ENCODE data around the gene CCL19.

CCL19 gene

DNA sequence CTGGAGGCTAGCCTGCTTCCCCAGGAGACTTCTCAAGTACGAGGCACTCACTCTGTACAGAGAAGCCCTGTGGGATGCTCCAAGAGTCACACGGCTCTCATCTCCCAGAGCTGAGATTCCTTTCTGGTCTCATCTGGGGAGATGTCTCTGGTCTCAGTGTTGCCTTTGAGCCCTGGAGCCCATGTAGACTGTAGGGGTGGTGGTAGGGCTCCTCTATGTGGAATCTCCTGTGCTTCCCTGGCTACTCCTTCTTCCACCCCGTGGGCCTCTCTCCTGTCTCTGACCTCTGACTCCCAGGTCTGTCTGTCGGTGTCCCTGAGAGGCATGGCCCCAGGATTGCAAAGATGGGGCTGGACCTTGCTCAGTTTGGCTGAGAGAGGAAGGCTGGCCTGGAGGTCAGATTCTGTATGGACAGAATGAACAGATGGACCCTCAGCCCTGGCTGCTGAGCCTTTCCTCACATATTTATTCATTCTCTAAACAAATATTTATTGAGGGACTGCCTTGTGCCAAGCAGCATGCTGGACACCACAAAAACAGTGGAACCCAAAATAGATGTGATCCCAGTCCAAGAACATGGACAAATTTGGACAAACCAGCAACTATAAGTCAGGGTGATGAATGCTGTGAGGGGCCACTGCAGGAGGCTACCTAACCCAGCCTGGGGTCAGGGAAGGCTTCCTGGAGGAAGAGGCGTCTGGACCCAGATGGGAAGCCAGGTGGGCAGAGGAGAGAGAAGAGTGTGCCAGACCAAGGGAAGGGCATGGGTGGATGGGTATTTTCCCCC, 2.6 kb downstream of the CCL19 start:
- Histone ChIP-seq H3K9me3 (ENCODE audit: control insufficient read depth, low read length) (no peaks in the 10 kb centered on the region), H2BK12ac (ENCODE audit: low read length in 2 of 2) (no peak overlapping the region), H2BK15ac (ENCODE audit: low read depth, poor library complexity, severe bottlenecking) (no peak overlapping the region), H3K79me1 (replicated peaks; ENCODE audit: low read length, poor library complexity, severe bottlenecking) (no peaks in the 10 kb centered on the region), H3K23ac (ENCODE audit: low read length in 2 of 2) (no peak overlapping the region), H2AFZ (ENCODE audit: low read depth, low read length) (no peak overlapping the region), H4K91ac (ENCODE audit: low read length) (no peak overlapping the region), H3K18ac (ENCODE audit: low read depth in 1 of 2, low read length in 2 of 2) (no peak overlapping the region), H3K4ac (ENCODE audit: low read depth in 1 of 2, low read length in 2 of 2) (no peak overlapping the region), H3K9ac (ENCODE audit: low read length) (no peak overlapping the region), H3K27me3 (ENCODE audit: control insufficient read depth in 1 of 2, insufficient read depth in 1 of 2, low read length in 2 of 2) (peaks cover 0 to 7% of the 10 kb centered on the region in 2 experiments), H3K4me2 (ENCODE audit: low read length, poor library complexity, severe bottlenecking) (no peak overlapping the region), H2BK120ac (ENCODE audit: low read depth, low read length) (no peak overlapping the region), H3K27ac (ENCODE audit: low read length, poor library complexity, severe bottlenecking) (no peak overlapping the region), H3K36me3 (ENCODE audit: control insufficient read depth in 1 of 2, insufficient read depth in 2 of 2, low read depth in 1 of 2, low read length in 2 of 2) (no peaks in the 10 kb centered on the region), H2BK5ac (ENCODE audit: low read depth, low read length, poor library complexity, severe bottlenecking) (no peak overlapping the region), H3K14ac (ENCODE audit: low read length in 2 of 2) (no peak overlapping the region), H3K4me1 (ENCODE audit: control insufficient read depth, insufficient read depth, low read depth, low read length) (no peaks in the 10 kb centered on the region), H4K8ac (ENCODE audit: low read length) (no peak overlapping the region), H3K4me3 (ENCODE audit: insufficient read depth in 1 of 2, low read depth in 1 of 2, low read length in 2 of 2) (no peak overlapping the region), H2AK5ac (ENCODE audit: low read length, severe bottlenecking) (no peak overlapping the region)
- 73% methylated on average over 5 of the region's 5 CpGs for WGBS
- no peak for DNase-seq

DNA sequence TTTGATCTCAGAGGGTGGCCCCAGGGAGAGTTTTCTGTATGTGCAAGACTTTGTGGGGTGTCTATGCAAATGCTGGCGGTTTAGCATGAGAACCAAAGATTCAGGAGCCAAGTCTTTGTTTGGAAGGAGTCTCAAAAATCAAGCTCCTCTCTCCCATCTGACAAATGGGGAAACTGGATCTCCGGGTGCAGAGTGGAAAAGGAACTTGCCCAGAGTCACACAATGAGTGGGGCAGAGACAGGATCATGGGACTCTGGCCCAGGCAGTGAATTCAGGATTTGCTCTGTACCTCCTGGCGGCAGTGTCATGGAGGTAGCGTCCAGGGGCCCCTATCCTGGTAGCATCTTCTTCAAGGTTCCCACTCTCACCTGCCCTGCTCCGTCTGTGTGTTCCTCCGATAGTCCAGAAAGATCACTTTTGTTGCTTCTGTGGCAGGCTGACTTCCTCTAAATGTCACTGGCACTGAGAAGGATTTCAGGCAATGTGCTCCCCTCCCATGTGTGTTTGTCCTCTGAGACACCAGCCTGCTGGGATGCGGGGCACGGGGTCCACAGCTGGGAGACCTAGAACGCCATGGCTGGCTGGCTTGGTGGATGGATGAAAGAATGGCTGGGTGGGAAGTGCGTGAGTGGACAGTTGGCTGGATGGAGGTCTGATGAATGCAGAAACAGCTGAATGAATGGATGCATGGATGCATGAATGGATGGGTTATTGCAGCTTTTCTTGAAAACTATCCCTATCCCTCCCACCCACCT, 3.6 kb downstream of the CCL19 start:
- Histone ChIP-seq H3K36me3 (ENCODE audit: control insufficient read depth in 1 of 2, insufficient read depth in 2 of 2, low read depth in 1 of 2, low read length in 2 of 2) (no peaks in the 10 kb centered on the region), H2AFZ (ENCODE audit: low read depth, low read length) (no peak overlapping the region), H2BK120ac (ENCODE audit: low read depth, low read length) (no peak overlapping the region), H3K4ac (ENCODE audit: low read depth in 1 of 2, low read length in 2 of 2) (no peak overlapping the region), H3K23ac (ENCODE audit: low read length in 2 of 2) (no peak overlapping the region), H3K79me1 (replicated peaks; ENCODE audit: low read length, poor library complexity, severe bottlenecking) (no peaks in the 10 kb centered on the region), H3K9me3 (ENCODE audit: control insufficient read depth, low read length) (no peaks in the 10 kb centered on the region), H2BK15ac (ENCODE audit: low read depth, poor library complexity, severe bottlenecking) (no peak overlapping the region), H3K18ac (ENCODE audit: low read depth in 1 of 2, low read length in 2 of 2) (no peak overlapping the region), H4K91ac (ENCODE audit: low read length) (no peak overlapping the region), H2BK5ac (ENCODE audit: low read depth, low read length, poor library complexity, severe bottlenecking) (no peak overlapping the region), H3K27ac (ENCODE audit: low read length, poor library complexity, severe bottlenecking) (no peak overlapping the region), H3K27me3 (ENCODE audit: control insufficient read depth in 1 of 2, insufficient read depth in 1 of 2, low read length in 2 of 2) (peaks cover 0 to 6% of the 10 kb centered on the region in 2 experiments), H2BK12ac (ENCODE audit: low read length in 2 of 2) (no peak overlapping the region), H2AK5ac (ENCODE audit: low read length, severe bottlenecking) (no peak overlapping the region), H4K8ac (ENCODE audit: low read length) (no peak overlapping the region), H3K4me2 (ENCODE audit: low read length, poor library complexity, severe bottlenecking) (no peak overlapping the region), H3K4me1 (ENCODE audit: control insufficient read depth, insufficient read depth, low read depth, low read length) (no peaks in the 10 kb centered on the region), H3K14ac (ENCODE audit: low read length in 2 of 2) (no peak overlapping the region), H3K4me3 (ENCODE audit: insufficient read depth in 1 of 2, low read depth in 1 of 2, low read length in 2 of 2) (no peak overlapping the region), H3K9ac (ENCODE audit: low read length) (no peak overlapping the region)
- no peak for DNase-seq
- WGBS, result 89% methylated on average over 9 of the region's 10 CpGs

DNA sequence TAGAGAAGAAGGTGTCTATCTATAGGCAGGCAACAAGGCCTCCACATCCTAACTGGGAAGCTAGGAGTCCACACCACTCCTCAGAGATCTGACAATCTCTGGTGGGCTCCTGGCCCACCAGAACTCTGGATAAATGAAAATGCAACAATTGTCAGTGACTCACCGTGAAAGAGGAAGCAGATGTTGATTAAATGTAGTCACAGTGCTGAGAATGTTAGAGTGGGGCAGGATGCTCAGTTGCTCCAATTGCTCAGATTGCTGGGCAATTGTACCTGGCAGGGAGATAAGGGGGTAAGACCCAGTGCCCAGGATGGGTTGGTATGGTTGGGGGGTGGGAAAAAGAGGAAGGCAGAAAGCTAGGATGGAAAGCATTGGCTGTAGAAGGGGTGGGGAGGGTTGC, 4.3 kb downstream of the CCL19 start:
- no peak overlapping the region for H2BK15ac ChIP-seq (ENCODE audit: low read depth, poor library complexity, severe bottlenecking)
- peaks cover 0 to 4% of the 10 kb centered on the region in 2 experiments for H3K27me3 ChIP-seq (ENCODE audit: control insufficient read depth in 1 of 2, insufficient read depth in 1 of 2, low read length in 2 of 2)
- no peaks in the 10 kb centered on the region for H3K36me3 ChIP-seq (ENCODE audit: control insufficient read depth in 1 of 2, insufficient read depth in 2 of 2, low read depth in 1 of 2, low read length in 2 of 2)
- no peak for DNase-seq
- no peak overlapping the region for H2AK5ac ChIP-seq (ENCODE audit: low read length, severe bottlenecking)
- no peak overlapping the region for H3K4ac ChIP-seq (ENCODE audit: low read depth in 1 of 2, low read length in 2 of 2)
- H3K27ac ChIP-seq (ENCODE audit: low read length, poor library complexity, severe bottlenecking), result no peak overlapping the region
- no peaks in the 10 kb centered on the region for H3K79me1 ChIP-seq (replicated peaks; ENCODE audit: low read length, poor library complexity, severe bottlenecking)
- H4K91ac ChIP-seq (ENCODE audit: low read length), result no peak overlapping the region
- no peak overlapping the region for H2BK120ac ChIP-seq (ENCODE audit: low read depth, low read length)
- H3K9ac ChIP-seq (ENCODE audit: low read length), result no peak overlapping the region
- no peaks in the 10 kb centered on the region for H3K9me3 ChIP-seq (ENCODE audit: control insufficient read depth, low read length)
- H3K4me2 ChIP-seq (ENCODE audit: low read length, poor library complexity, severe bottlenecking), result no peak overlapping the region
- no peak overlapping the region for H2BK5ac ChIP-seq (ENCODE audit: low read depth, low read length, poor library complexity, severe bottlenecking)
- no peak overlapping the region for H3K4me3 ChIP-seq (ENCODE audit: insufficient read depth in 1 of 2, low read depth in 1 of 2, low read length in 2 of 2)
- no peaks in the 10 kb centered on the region for H3K4me1 ChIP-seq (ENCODE audit: control insufficient read depth, insufficient read depth, low read depth, low read length)
- H3K14ac ChIP-seq (ENCODE audit: low read length in 2 of 2), result no peak overlapping the region
- H3K18ac ChIP-seq (ENCODE audit: low read depth in 1 of 2, low read length in 2 of 2), result no peak overlapping the region
- H3K23ac ChIP-seq (ENCODE audit: low read length in 2 of 2), result no peak overlapping the region
- no peak overlapping the region for H2BK12ac ChIP-seq (ENCODE audit: low read length in 2 of 2)
- WGBS, result 75% methylated on average over 1 of the region's 1 CpG
- H4K8ac ChIP-seq (ENCODE audit: low read length), result no peak overlapping the region
- H2AFZ ChIP-seq (ENCODE audit: low read depth, low read length), result no peak overlapping the region

DNA sequence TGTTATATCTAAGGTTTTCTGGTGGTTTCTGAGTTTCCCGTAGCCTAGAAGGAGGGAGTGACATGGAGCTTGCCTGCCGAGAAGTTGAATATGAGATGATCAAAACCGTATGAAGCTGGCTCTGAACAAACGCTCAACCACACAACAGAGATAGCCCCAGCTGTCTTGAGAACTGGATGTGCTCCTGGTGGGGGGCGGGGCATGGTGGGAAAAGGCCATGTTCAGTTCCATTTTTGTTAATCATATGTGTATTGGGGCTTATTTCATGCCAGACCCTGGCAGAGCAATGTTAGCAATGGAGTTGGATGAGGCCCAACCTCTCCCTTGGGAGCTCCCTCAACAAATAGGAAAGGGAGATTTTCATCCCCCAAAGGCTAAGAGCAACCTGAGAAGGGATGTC, 4.8 kb downstream of the CCL19 start:
- Histone ChIP-seq H2BK5ac (ENCODE audit: low read depth, low read length, poor library complexity, severe bottlenecking) (no peak overlapping the region), H3K18ac (ENCODE audit: low read depth in 1 of 2, low read length in 2 of 2) (no peak overlapping the region), H4K8ac (ENCODE audit: low read length) (no peak overlapping the region), H3K27me3 (ENCODE audit: control insufficient read depth in 1 of 2, insufficient read depth in 1 of 2, low read length in 2 of 2) (peaks cover 0 to 4% of the 10 kb centered on the region in 2 experiments), H3K79me1 (replicated peaks; ENCODE audit: low read length, poor library complexity, severe bottlenecking) (no peaks in the 10 kb centered on the region), H2BK15ac (ENCODE audit: low read depth, poor library complexity, severe bottlenecking) (no peak overlapping the region), H3K27ac (ENCODE audit: low read length, poor library complexity, severe bottlenecking) (no peak overlapping the region), H2BK12ac (ENCODE audit: low read length in 2 of 2) (no peak overlapping the region), H3K23ac (ENCODE audit: low read length in 2 of 2) (no peak overlapping the region), H3K9ac (ENCODE audit: low read length) (peak overlapping the region; percentile 23), H3K9me3 (ENCODE audit: control insufficient read depth, low read length) (no peaks in the 10 kb centered on the region), H3K4me2 (ENCODE audit: low read length, poor library complexity, severe bottlenecking) (no peak overlapping the region), H3K4me3 (ENCODE audit: insufficient read depth in 1 of 2, low read depth in 1 of 2, low read length in 2 of 2) (peak overlapping the region in 1 of 2 experiments; percentile 51), H3K36me3 (ENCODE audit: control insufficient read depth in 1 of 2, insufficient read depth in 2 of 2, low read depth in 1 of 2, low read length in 2 of 2) (peaks cover 0 to 1% of the 10 kb centered on the region in 2 experiments), H3K14ac (ENCODE audit: low read length in 2 of 2) (no peak overlapping the region), H3K4me1 (ENCODE audit: control insufficient read depth, insufficient read depth, low read depth, low read length) (no peaks in the 10 kb centered on the region), H2AFZ (ENCODE audit: low read depth, low read length) (no peak overlapping the region), H4K91ac (ENCODE audit: low read length) (no peak overlapping the region), H2BK120ac (ENCODE audit: low read depth, low read length) (no peak overlapping the region), H3K4ac (ENCODE audit: low read depth in 1 of 2, low read length in 2 of 2) (no peak overlapping the region), H2AK5ac (ENCODE audit: low read length, severe bottlenecking) (no peak overlapping the region)
- no peak for DNase-seq
- 91% methylated on average over 5 of the region's 5 CpGs for WGBS
